SK-N-SH (cell line): ENCODE measurements around the gene STMN1. TPM values are rescaled to one million over a fixed set of nuclear protein-coding genes. Genes with fewer than 3 reads are reported as not detected.

Source experiments
- CTCF ChIA-PET: fragments of 300-600, 350-600 bp; formaldehyde crosslinking; extraction: SDS; loops from one replicate; lab custom pipeline; 2021; lab: Yijun Ruan, JAX
- POLR2A ChIA-PET: fragments of 350-600 bp; sonication (Branson Sonifier 250); formaldehyde crosslinking; extraction: SDS; loops from one replicate; lab custom pipeline; 2020; ENCODE audit warnings: antibody characterized with exemption, inconsistent platforms; lab: Yijun Ruan, JAX
- DNase-seq: peaks from one replicate; pipeline ENCODE4 v3.0.0; 2012
- H2AFZ ChIP-seq: fragments of 200-600 bp; sonication (generic); 2 replicates; pipeline ENCODE4 v1.8.1; 2016; ENCODE audit warnings: antibody characterized with exemption, mild to moderate bottlenecking, low read depth
- H3F3A ChIP-seq: fragments of 200-600 bp; sonication (generic); replicated peaks from 2 replicates; pipeline ENCODE3; 2016; ENCODE audit warnings: antibody characterized with exemption, mild to moderate bottlenecking; ENCODE audit not compliant: insufficient read depth
- H3K27ac ChIP-seq, 2 experiments: fragments of 200-500 bp in 1 of 2; fragments of 200-600 bp in 1 of 2; sonication (Bioruptor generic) in 1 of 2; sonication (generic), shearing (Covaris generic) in 1 of 2; 2 replicates each; pipeline versions ENCODE4 v1.5.1 to v1.6.1; 2014 to 2016; ENCODE audit warnings: low read depth in 2 of 2, inconsistent platforms in 1 of 2, low read length in 1 of 2, mild to moderate bottlenecking in 1 of 2, mixed read lengths in 1 of 2
- H3K27me3 ChIP-seq: fragments of 200-600 bp; sonication (generic), shearing (Covaris generic); 2 replicates; pipeline ENCODE4 v1.6.1; 2016; ENCODE audit warnings: mixed run types; ENCODE audit not compliant: insufficient read depth
- H3K36me3 ChIP-seq, 2 experiments: fragments of 200-500 bp in 1 of 2; fragments of 200-600 bp in 1 of 2; sonication (Bioruptor generic) in 1 of 2; sonication (generic) in 1 of 2; replicated peaks in 1 of 2; 2 replicates each; pipeline versions ENCODE3 to v1.5.1; 2014 to 2016; ENCODE audit warnings: low read length in 1 of 2, mild to moderate bottlenecking in 1 of 2; ENCODE audit not compliant: insufficient read depth in 2 of 2, control insufficient read depth in 1 of 2
- H3K4me1 ChIP-seq, 2 experiments: fragments of 200-500 bp in 1 of 2; fragments of 200-600 bp in 1 of 2; sonication (Bioruptor generic) in 1 of 2; sonication (generic), shearing (Covaris generic) in 1 of 2; 2 replicates each; pipeline versions ENCODE4 v1.5.1 to v1.6.1; 2014 to 2016; ENCODE audit warnings: low read depth in 1 of 2, low read length in 1 of 2, mixed run types in 1 of 2; ENCODE audit not compliant: insufficient read depth in 2 of 2, control insufficient read depth in 1 of 2
- H3K4me2 ChIP-seq: fragments of 200-600 bp; sonication (generic), shearing (Covaris generic); 2 replicates; pipeline ENCODE4 v1.6.1; 2017; ENCODE audit warnings: mixed run types
- H3K4me3 ChIP-seq, 2 experiments: fragments of 200-500 bp in 1 of 2; fragments of 200-600 bp in 1 of 2; sonication (Bioruptor generic) in 1 of 2; sonication (generic), shearing (Covaris generic) in 1 of 2; 2 replicates each; pipeline versions ENCODE4 v1.5.1 to v1.8.1; 2014 to 2016; ENCODE audit warnings: low read depth in 2 of 2, inconsistent platforms in 1 of 2, low read length in 1 of 2, mild to moderate bottlenecking in 1 of 2, mixed read lengths in 1 of 2, moderate library complexity in 1 of 2
- H3K79me2 ChIP-seq: fragments of 200-600 bp; sonication (generic); 2 replicates; pipeline ENCODE4 v1.8.1; 2017; ENCODE audit warnings: mild to moderate bottlenecking; ENCODE audit not compliant: insufficient read depth
- H3K9ac ChIP-seq: fragments of 200-600 bp; sonication (generic); 2 replicates; pipeline ENCODE4 v1.6.1; 2017; ENCODE audit warnings: mixed run types
- H3K9me2 ChIP-seq: fragments of 200-600 bp; sonication (generic); 2 replicates; pipeline ENCODE4 v1.6.1; 2017; ENCODE audit warnings: mixed run types
- H3K9me3 ChIP-seq: fragments of 200-600 bp; sonication (generic); 2 replicates; pipeline ENCODE4 v1.6.1; 2017; ENCODE audit warnings: mixed run types, mild to moderate bottlenecking, moderate library complexity
- H4K20me1 ChIP-seq: fragments of 200-600 bp; sonication (generic); 2 replicates; pipeline ENCODE4 v1.6.1; 2017; ENCODE audit warnings: mild to moderate bottlenecking, mixed run types; ENCODE audit not compliant: insufficient read depth
- CHD2 ChIP-seq: fragments of 150-350 bp; IDR thresholded peaks from 2 replicates; pipeline ENCODE4 v1.6.1; 2018; ENCODE audit warnings: low read length; ENCODE audit not compliant: partially characterized antibody
- CTCF ChIP-seq: fragments of 200-600 bp; sonication (generic); IDR thresholded peaks from 2 replicates; pipeline ENCODE4 v1.6.1; 2017; ENCODE audit warnings: antibody characterized with exemption, mild to moderate bottlenecking, moderate library complexity
- ELF1 ChIP-seq: IDR thresholded peaks from 2 replicates; pipeline ENCODE4 v1.4.0; 2012
- EP300 ChIP-seq, 2 experiments: IDR thresholded peaks; 2 replicates each; pipeline versions ENCODE4 v1.4.0 to v1.6.1; 2012; ENCODE audit warnings: borderline replicate concordance in 1 of 2, low read depth in 1 of 2, low read length in 1 of 2
- EZH2phosphoT487 ChIP-seq: fragments of 200-600 bp; sonication (generic); IDR thresholded peaks from 2 replicates; pipeline ENCODE4 v1.6.1; 2017; ENCODE audit warnings: low read depth, mixed run types, mild to moderate bottlenecking, antibody characterized with exemption, moderate library complexity, borderline replicate concordance
- GABPA ChIP-seq: IDR thresholded peaks from 2 replicates; pipeline ENCODE4 v1.4.0; 2012; ENCODE audit warnings: low read depth, mild to moderate bottlenecking
- MAX ChIP-seq: IDR thresholded peaks from 2 replicates; pipeline ENCODE4 v1.4.0; 2012; ENCODE audit warnings: low read depth
- MXI1 ChIP-seq: IDR thresholded peaks from 2 replicates; pipeline ENCODE4 v1.6.1; 2012; ENCODE audit warnings: mild to moderate bottlenecking, low read depth, low read length, improper control_type of control experiment
- POLR2AphosphoS5 ChIP-seq: IDR thresholded peaks from 2 replicates; pipeline ENCODE4 v1.6.1; 2012; ENCODE audit warnings: low read depth, low read length
- RCOR1 ChIP-seq: fragments of 150-350 bp; IDR thresholded peaks from 2 replicates; pipeline ENCODE4 v1.6.1; 2017; ENCODE audit warnings: antibody characterized with exemption, low read length
- RFX5 ChIP-seq: IDR thresholded peaks from 2 replicates; pipeline ENCODE4 v1.6.1; 2012; ENCODE audit warnings: mild to moderate bottlenecking, improper control_type of control experiment, low read length
- TCF12 ChIP-seq: IDR thresholded peaks from 2 replicates; pipeline ENCODE4 v1.4.0; 2012
- TEAD4 ChIP-seq: IDR thresholded peaks from 2 replicates; pipeline ENCODE4 v1.4.0; 2012; ENCODE audit warnings: mild to moderate bottlenecking, borderline replicate concordance; ENCODE audit not compliant: insufficient read depth
- USF1 ChIP-seq: IDR thresholded peaks from 2 replicates; pipeline ENCODE4 v1.4.0; 2012; ENCODE audit warnings: low read depth, borderline replicate concordance
- USF2 ChIP-seq: fragments of 150-350 bp; IDR thresholded peaks from 2 replicates; pipeline ENCODE4 v1.6.1; 2017; ENCODE audit warnings: antibody characterized with exemption, low read length, low read depth, borderline replicate concordance
- YY1 ChIP-seq: IDR thresholded peaks from 2 replicates; pipeline ENCODE4 v1.4.0; 2012; ENCODE audit warnings: low read depth, mild to moderate bottlenecking
- ZBTB33 ChIP-seq: IDR thresholded peaks from 2 replicates; pipeline ENCODE4 v1.4.0; 2012; ENCODE audit warnings: low read depth, borderline replicate concordance
- WGBS: methylation state at CpG from one replicate; pipeline ENCODE4 v1.1.6; 2017; ENCODE audit warnings: low lambda C conversion rate; 5-methylcytosine and 5-hydroxymethylcytosine counted together
- polyA plus RNA-seq, 3 experiments: library from polyadenylated mRNA; depleted of rRNA; stranded (reverse); fragments of >200 nt; gene quantifications; 2 replicates each; pipeline ENCODE4 v1.2.3, GENCODE V29; 2012

STMN1 gene
- polyA plus RNA-seq, 1 of the 3 experiments (the other 2 are of a cell fraction), result 143 TPM

GRCh38 chr1:25889470-25889869 lies 16.7 kb downstream of the STMN1 start:
- Histone ChIP-seq H3K27ac (no peak overlapping the region), H3K4me1 (peaks cover 0 to 20% of the 10 kb centered on the region in 2 experiments; a peak in 3 of 4 replicates), H4K20me1 (no peaks in the 10 kb centered on the region), H3K27me3 (no peaks in the 10 kb centered on the region), H3F3A (peaks cover 22% of the 10 kb centered on the region), H2AFZ (no peak overlapping the region)
- ChIA-PET POLR2A (no interaction called here), CTCF (interaction anchor here (0.8 to 1.4 kb wide), 3 partner anchors 10 to 120 kb away, joined by 3 to 7 read pairs (median 4); no protein-coding TSS in a partner anchor)
- TF ChIP-seq TEAD4 (no peak), EP300 (IDR thresholded peaks at IDR 0.05; ENCODE audit: borderline replicate concordance in 1 of 2, low read depth in 1 of 2, low read length in 1 of 2) (no peak), ZBTB33 (no peak), YY1 (no peak), USF1 (no peak), ELF1 (no peak), TCF12 (no peak), GABPA (no peak), POLR2AphosphoS5 (no peak), RFX5 (no peak), USF2 (no peak), EZH2phosphoT487 (no peak), MXI1 (no peak), CHD2 (no peak), RCOR1 (no peak), MAX (no peak), CTCF (no peak; the same call in 1 of the 2 replicates)
- TF ChIP-seq, all 33 proteins: peak for 0
- Histone ChIP-seq H3K4me2 (no peak overlapping the region), H3K36me3 (peaks cover 0 to 21% of the 10 kb centered on the region in 2 experiments), H3K79me2 (peaks cover 27% of the 10 kb centered on the region; the same call in 1 of the 2 replicates), H3K9me2 (no peaks in the 10 kb centered on the region), H3K9me3 (no peaks in the 10 kb centered on the region), H3K9ac (no peak overlapping the region), H3K4me3 (no peak overlapping the region)
- 88% methylated on average over 3 of the region's 3 CpGs for WGBS
- DNase-seq, result no peak
